Renal cortex interstitium (tissue), 11 donors: Measurements from ENCODE around the gene CTNNA3. TPM values are rescaled to one million over a fixed set of nuclear protein-coding genes. Genes with fewer than 3 reads are reported as not detected.

Source experiments
- DNase-seq, 11 donors: peaks; one replicate each; pipeline ENCODE4 v3.0.0-alpha.2; 2013; ENCODE audit warnings: low read depth in 9 of 11, low spot score in 4 of 11; ENCODE audit errors: extremely low read depth in 1 of 11
- polyA plus RNA-seq, 3 donors: library from polyadenylated mRNA; unstranded; fragments of 120-200 nt; gene quantifications; one replicate each; pipeline ENCODE4 v1.2.1, GENCODE V29; 2013; ENCODE audit not compliant: insufficient read length in 3 of 3

Gene CTNNA3
- polyA plus RNA-seq, 3 donors = 2.1 to 4.3 (median 2.9) TPM

DNA sequence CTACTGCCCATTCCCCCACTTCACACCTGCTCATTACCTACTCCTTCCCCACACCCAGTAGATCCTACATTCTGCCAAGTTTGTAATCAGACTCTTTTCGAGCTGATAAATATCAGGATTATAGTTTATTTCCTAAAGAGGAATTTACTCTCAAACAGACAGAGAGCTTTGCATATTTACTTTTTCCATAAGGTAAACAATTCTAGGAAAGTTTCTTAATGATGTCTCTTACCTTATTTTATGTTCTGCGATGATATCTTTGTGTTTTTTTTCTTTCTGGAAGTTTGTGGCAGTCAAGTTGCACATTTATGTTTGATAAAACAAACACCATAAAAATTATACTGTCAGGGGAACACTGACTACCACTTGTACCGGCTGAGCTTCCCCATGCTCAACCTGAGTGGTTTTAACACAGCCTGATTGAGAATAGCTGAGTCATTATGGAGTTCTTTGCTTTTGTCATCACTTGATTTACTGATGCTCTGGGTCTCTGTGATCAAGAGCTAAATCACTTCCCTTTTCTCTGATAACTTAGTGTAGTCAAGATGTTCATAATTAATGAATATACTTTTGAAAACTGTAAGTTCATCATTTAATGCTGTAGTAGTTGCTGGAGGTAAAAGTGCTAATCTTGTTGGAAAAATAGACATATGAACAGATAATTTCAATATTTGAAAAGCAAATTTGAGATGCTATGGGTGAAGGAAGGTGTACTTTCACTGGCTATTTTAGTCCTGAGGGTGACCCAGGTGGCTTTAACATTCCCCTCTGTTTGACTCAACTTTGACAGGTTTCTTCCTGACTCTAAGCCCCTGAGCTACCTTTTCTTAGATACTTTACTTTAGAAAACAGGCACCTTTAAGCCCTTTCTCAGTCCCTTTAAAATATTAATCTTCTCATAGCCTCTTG, 1804.7 kb downstream of the CTNNA3 start:
- no peak for DNase-seq

DNA sequence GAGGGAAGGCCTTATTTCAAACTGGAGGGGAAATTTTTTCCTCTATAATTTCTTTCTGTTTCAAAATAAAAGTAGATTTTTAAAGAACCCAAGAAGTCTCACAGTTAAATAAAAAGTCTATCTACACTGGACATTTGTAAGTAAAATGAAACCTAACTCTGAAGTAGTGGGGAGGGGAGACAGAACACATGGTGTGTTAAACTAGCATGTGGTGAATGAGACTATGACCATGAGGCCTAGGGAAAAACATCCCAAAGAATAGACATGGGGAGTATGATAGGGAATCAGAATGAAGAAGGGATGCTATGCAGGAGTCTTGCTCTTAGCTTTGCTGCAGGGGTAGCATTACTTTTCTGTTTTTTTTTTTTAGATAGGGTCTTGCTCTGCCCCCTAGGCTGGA, 1831.5 kb downstream of the CTNNA3 start:
- DNase-seq = no peak

DNA sequence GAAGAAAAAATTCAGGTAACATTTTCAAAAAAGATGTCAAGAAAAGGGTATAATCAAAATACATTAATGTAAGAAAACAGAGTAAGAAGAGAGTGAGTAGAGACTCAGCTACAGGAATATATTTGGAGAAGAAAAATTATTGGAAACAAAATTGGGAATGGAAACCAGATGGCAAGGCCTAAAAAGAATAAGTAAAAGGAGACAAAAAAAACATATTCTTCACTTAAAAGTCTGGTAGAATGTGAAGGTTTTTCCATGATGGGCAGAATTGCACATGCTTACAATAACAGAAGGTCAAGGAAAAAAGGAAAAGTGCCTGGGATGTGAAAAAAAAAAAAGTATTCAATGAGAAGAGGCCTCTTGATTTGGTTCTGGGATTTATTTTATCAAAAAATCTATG, 1832.0 kb downstream of the CTNNA3 start:
- DNase-seq = no peak

Other genes starting within 250 kb of the CTNNA3 start
- gene DNAJC12, start 142.0 kb upstream of the CTNNA3 start, polyA plus RNA-seq = 10 to 100 TPM; 12.1 to 13.2 (median 12.7) TPM
- 10 to 100 TPM; 33.9 to 50.5 (median 38.4) TPM for gene SIRT1, start 188.5 kb upstream of the CTNNA3 start, polyA plus RNA-seq